Measurements from ENCODE around the gene CRISPLD2. TPM values are rescaled to one million over a fixed set of nuclear protein-coding genes. Genes with fewer than 3 reads are reported as not detected.
"Not testable (repeated sequence)": the region's sequence is repeated elsewhere in the genome, so short reads cannot be mapped to it uniquely, and the experiment has no call there.

The CRISPLD2 gene
- total RNA-seq, 2 experiments from 2014 or later: 0.47 to 0.99 TPM

DNA sequence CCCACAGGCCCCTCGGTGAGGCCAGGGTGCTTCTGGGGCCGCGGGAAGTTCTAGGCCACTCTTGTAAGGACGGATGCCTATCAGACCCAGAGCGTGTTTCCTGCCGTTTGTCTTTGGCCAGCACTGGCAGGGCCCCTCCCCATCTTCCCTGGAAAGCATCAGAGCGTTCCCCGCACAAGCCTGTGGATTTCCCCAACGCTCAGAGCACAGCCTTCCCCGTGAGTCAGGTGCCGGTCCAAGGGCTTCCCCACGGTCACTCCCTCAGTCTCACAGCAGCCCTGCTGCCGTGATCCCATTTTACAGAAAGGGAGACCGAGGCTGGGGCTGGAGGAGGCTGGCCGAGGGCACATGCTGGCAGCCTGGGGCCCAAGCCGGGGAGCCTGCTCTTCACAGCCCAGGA is 33.7 kb downstream of the CRISPLD2 start:
- H3K4me1 ChIP-seq (ENCODE audit: insufficient read depth, low read length, poor library complexity, severe bottlenecking): no peaks in the 10 kb centered on the region
- no peaks in the 10 kb centered on the region for H3K36me3 ChIP-seq (ENCODE audit: insufficient read depth, low read length)
- no peak overlapping the region for H3K4me2 ChIP-seq (ENCODE audit: low read length)
- no peaks in the 10 kb centered on the region for H4K20me1 ChIP-seq (ENCODE audit: insufficient read depth, low read length)
- BruUV-seq (replicated peaks): no TSS peak
- no peaks in the 10 kb centered on the region for H3K79me2 ChIP-seq (ENCODE audit: insufficient read depth, low read depth, low read length)
- H3K9me3 ChIP-seq (ENCODE audit: low read length): no peaks in the 10 kb centered on the region
- no peak for TF ChIP-seq EZH2phosphoT487 (IDR thresholded peaks at IDR 0.05; ENCODE audit: borderline replicate concordance, low read depth, low read length)
- TF ChIP-seq, protein P1, sequence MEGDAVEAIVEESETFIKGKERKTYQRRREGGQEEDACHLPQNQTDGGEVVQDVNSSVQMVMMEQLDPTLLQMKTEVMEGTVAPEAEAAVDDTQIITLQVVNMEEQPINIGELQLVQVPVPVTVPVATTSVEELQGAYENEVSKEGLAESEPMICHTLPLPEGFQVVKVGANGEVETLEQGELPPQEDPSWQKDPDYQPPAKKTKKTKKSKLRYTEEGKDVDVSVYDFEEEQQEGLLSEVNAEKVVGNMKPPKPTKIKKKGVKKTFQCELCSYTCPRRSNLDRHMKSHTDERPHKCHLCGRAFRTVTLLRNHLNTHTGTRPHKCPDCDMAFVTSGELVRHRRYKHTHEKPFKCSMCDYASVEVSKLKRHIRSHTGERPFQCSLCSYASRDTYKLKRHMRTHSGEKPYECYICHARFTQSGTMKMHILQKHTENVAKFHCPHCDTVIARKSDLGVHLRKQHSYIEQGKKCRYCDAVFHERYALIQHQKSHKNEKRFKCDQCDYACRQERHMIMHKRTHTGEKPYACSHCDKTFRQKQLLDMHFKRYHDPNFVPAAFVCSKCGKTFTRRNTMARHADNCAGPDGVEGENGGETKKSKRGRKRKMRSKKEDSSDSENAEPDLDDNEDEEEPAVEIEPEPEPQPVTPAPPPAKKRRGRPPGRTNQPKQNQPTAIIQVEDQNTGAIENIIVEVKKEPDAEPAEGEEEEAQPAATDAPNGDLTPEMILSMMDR (conservative IDR thresholded peaks at IDR 0.05; ENCODE audit: low read length): no peak
- H3K9me2 ChIP-seq (ENCODE audit: insufficient read depth, low read length): no peaks in the 10 kb centered on the region
- CTCF ChIA-PET (ENCODE audit: unreplicated experiment): no interaction called here
- no peak overlapping the region for H3K27ac ChIP-seq (ENCODE audit: low read depth, low read length, poor library complexity, severe bottlenecking)
- intact Hi-C loops (cut with micrococcal nuclease; ENCODE audit: unreplicated experiment): no loop called here
- DNase-seq (ENCODE audit: low spot score): no peak
- no peak overlapping the region for H2AFZ ChIP-seq (ENCODE audit: low read length)
- POLR2A ChIA-PET: no interaction called here
- no peak overlapping the region for H3K4me3 ChIP-seq (ENCODE audit: low read depth, low read length, poor library complexity, severe bottlenecking)

GRCh38 chr16:84854759-84855158 is 35.0 kb downstream of the CRISPLD2 start:
- CTCF ChIA-PET (ENCODE audit: unreplicated experiment): no interaction called here
- BruUV-seq (replicated peaks): no TSS peak
- no peaks in the 10 kb centered on the region for H3K9me2 ChIP-seq (ENCODE audit: insufficient read depth, low read length)
- H3K9me3 ChIP-seq (ENCODE audit: low read length): peaks cover 5% of the 10 kb centered on the region
- H4K20me1 ChIP-seq (ENCODE audit: insufficient read depth, low read length): no peaks in the 10 kb centered on the region
- H3K27ac ChIP-seq (ENCODE audit: low read depth, low read length, poor library complexity, severe bottlenecking): no peak overlapping the region
- no peak for DNase-seq (ENCODE audit: low spot score)
- no peak overlapping the region for H3K4me3 ChIP-seq (ENCODE audit: low read depth, low read length, poor library complexity, severe bottlenecking)
- no peak for TF ChIP-seq EZH2phosphoT487 (IDR thresholded peaks at IDR 0.05; ENCODE audit: borderline replicate concordance, low read depth, low read length)
- TF ChIP-seq, protein P1 (conservative IDR thresholded peaks at IDR 0.05; ENCODE audit: low read length): no peak
- no peak overlapping the region for H2AFZ ChIP-seq (ENCODE audit: low read length)
- intact Hi-C loops (cut with micrococcal nuclease; ENCODE audit: unreplicated experiment): no loop called here
- no peaks in the 10 kb centered on the region for H3K4me1 ChIP-seq (ENCODE audit: insufficient read depth, low read length, poor library complexity, severe bottlenecking)
- H3K36me3 ChIP-seq (ENCODE audit: insufficient read depth, low read length): no peaks in the 10 kb centered on the region
- H3K79me2 ChIP-seq (ENCODE audit: insufficient read depth, low read depth, low read length): no peaks in the 10 kb centered on the region
- POLR2A ChIA-PET: interaction anchor here (1.0 kb wide), 1 partner anchor 10 kb away, joined by 5 read pairs; no protein-coding TSS in a partner anchor
- no peak overlapping the region for H3K4me2 ChIP-seq (ENCODE audit: low read length)

GRCh38 chr16:84855435-84856202 is 35.8 kb downstream of the CRISPLD2 start:
- H3K9me2 ChIP-seq (ENCODE audit: insufficient read depth, low read length); H3K36me3 ChIP-seq (ENCODE audit: insufficient read depth, low read length); H3K79me2 ChIP-seq (ENCODE audit: insufficient read depth, low read depth, low read length); BruUV-seq (replicated peaks); H2AFZ ChIP-seq (ENCODE audit: low read length); H3K4me2 ChIP-seq (ENCODE audit: low read length); H3K4me1 ChIP-seq (ENCODE audit: insufficient read depth, low read length, poor library complexity, severe bottlenecking); H3K9me3 ChIP-seq (ENCODE audit: low read length); H4K20me1 ChIP-seq (ENCODE audit: insufficient read depth, low read length); DNase-seq (ENCODE audit: low spot score); CTCF ChIA-PET (ENCODE audit: unreplicated experiment); POLR2A ChIA-PET; intact Hi-C loops (cut with micrococcal nuclease; ENCODE audit: unreplicated experiment); H3K4me3 ChIP-seq (ENCODE audit: low read depth, low read length, poor library complexity, severe bottlenecking); H3K27ac ChIP-seq (ENCODE audit: low read depth, low read length, poor library complexity, severe bottlenecking): not testable (repeated sequence)

- POLR2A ChIA-PET; H3K27ac ChIP-seq (ENCODE audit: low read depth, low read length, poor library complexity, severe bottlenecking); H3K79me2 ChIP-seq (ENCODE audit: insufficient read depth, low read depth, low read length); H3K4me1 ChIP-seq (ENCODE audit: insufficient read depth, low read length, poor library complexity, severe bottlenecking); H2AFZ ChIP-seq (ENCODE audit: low read length); H4K20me1 ChIP-seq (ENCODE audit: insufficient read depth, low read length); H3K9me2 ChIP-seq (ENCODE audit: insufficient read depth, low read length); intact Hi-C loops (cut with micrococcal nuclease; ENCODE audit: unreplicated experiment); H3K36me3 ChIP-seq (ENCODE audit: insufficient read depth, low read length); H3K4me2 ChIP-seq (ENCODE audit: low read length); BruUV-seq (replicated peaks); H3K9me3 ChIP-seq (ENCODE audit: low read length); DNase-seq (ENCODE audit: low spot score); CTCF ChIA-PET (ENCODE audit: unreplicated experiment); H3K4me3 ChIP-seq (ENCODE audit: low read depth, low read length, poor library complexity, severe bottlenecking): not testable (repeated sequence)
These were observed 36.4 kb downstream of the CRISPLD2 start for GRCh38 chr16:84856203-84856581.

DNA sequence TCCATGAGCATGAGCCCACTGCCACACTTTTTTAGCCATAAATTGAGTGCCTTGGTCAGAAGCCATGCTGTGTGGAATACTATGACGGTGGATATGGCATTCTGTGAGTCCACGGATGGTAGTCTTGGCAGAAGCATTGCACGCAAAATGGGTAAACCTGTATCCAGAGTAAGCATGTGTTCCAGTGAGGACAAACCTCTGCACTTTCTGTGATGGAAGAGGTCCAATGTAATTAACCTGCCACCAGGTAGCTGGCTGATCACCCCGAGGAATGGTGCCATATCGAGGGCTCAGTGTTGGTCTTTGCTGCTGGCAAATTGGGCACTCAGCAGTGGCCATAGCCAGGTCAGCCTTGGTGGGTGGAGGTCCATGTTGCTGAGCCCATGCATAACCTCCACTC is 37.0 kb downstream of the CRISPLD2 start:
- H3K4me3 ChIP-seq (ENCODE audit: low read depth, low read length, poor library complexity, severe bottlenecking); DNase-seq (ENCODE audit: low spot score); H3K9me2 ChIP-seq (ENCODE audit: insufficient read depth, low read length); H3K27ac ChIP-seq (ENCODE audit: low read depth, low read length, poor library complexity, severe bottlenecking); H4K20me1 ChIP-seq (ENCODE audit: insufficient read depth, low read length); intact Hi-C loops (cut with micrococcal nuclease; ENCODE audit: unreplicated experiment); POLR2A ChIA-PET; BruUV-seq (replicated peaks); H3K79me2 ChIP-seq (ENCODE audit: insufficient read depth, low read depth, low read length); H3K4me1 ChIP-seq (ENCODE audit: insufficient read depth, low read length, poor library complexity, severe bottlenecking); H3K9me3 ChIP-seq (ENCODE audit: low read length); H2AFZ ChIP-seq (ENCODE audit: low read length); H3K36me3 ChIP-seq (ENCODE audit: insufficient read depth, low read length); H3K4me2 ChIP-seq (ENCODE audit: low read length); CTCF ChIA-PET (ENCODE audit: unreplicated experiment): not testable (repeated sequence)

Measured in OCI-LY7 (cell line).